ENCODE results near the gene ARFGAP2. TPM values are rescaled to one million over a fixed set of nuclear protein-coding genes. Genes with fewer than 3 reads are reported as not detected.

The ARFGAP2 gene
- total and polyA plus RNA-seq, 9 of the 15 experiments (the other 6 are each of a cell fraction or from before 2014, with no cell fraction given), result 29.1 to 140 (median 90.1) TPM

- CTCF ChIA-PET (ENCODE audit: low intra/inter-chr PET ratio), result no interaction called here
- Histone ChIP-seq H3K4me1 (replicated peaks in 1 of 2; ENCODE audit: control insufficient read depth in 2 of 2, insufficient read depth in 2 of 2, low read length in 2 of 2) (peaks cover 16 to 36% of the 10 kb centered on the region in 2 experiments), H3K36me3 (ENCODE audit: control insufficient read depth, insufficient read depth, low read length) (peaks cover 22% of the 10 kb centered on the region), H3K79me2 (ENCODE audit: control insufficient read depth, insufficient read depth, low read length) (peaks cover 21% of the 10 kb centered on the region), H3K9me3 (replicated peaks; ENCODE audit: control insufficient read depth, insufficient read depth, low read depth, low read length) (no peaks in the 10 kb centered on the region), H3K27me3 (ENCODE audit: control insufficient read depth in 2 of 2, insufficient read depth in 2 of 2, low read length in 2 of 2) (no peaks in the 10 kb centered on the region), H3K4me3 (no peak overlapping the region), H3K9ac (ENCODE audit: insufficient read depth in 1 of 2, low read depth in 2 of 2, low read length in 2 of 2) (no peak overlapping the region), H3K27ac (ENCODE audit: extremely low read depth, low read depth, low read length) (no peak overlapping the region), H3K4me2 (ENCODE audit: insufficient read depth, low read length) (no peak overlapping the region), H3K9me1 (ENCODE audit: control insufficient read depth, insufficient read depth, low read length) (peaks cover 3% of the 10 kb centered on the region), H4K20me1 (replicated peaks; ENCODE audit: control insufficient read depth, insufficient read depth, low read length) (0 out of 2 replicates have a peak, but pooled peaks cover 6% of the 10 kb centered on the region), H2AFZ (ENCODE audit: low read depth, low read length) (no peak overlapping the region)
- BruUV-seq (replicated peaks), result no TSS peak
- 79% methylated on average over 1 of the region's 1 CpG for WGBS (ENCODE audit: insufficient coverage, low coverage, missing lambda C conversion rate)
- intact Hi-C loops (cut with micrococcal nuclease) (no loop called here), in situ Hi-C loops (cut with MboI) (loop anchor here (10.0 kb wide), 1 partner anchor 165 kb away; no protein-coding TSS in a partner anchor)
- TF ChIP-seq, protein P1, sequence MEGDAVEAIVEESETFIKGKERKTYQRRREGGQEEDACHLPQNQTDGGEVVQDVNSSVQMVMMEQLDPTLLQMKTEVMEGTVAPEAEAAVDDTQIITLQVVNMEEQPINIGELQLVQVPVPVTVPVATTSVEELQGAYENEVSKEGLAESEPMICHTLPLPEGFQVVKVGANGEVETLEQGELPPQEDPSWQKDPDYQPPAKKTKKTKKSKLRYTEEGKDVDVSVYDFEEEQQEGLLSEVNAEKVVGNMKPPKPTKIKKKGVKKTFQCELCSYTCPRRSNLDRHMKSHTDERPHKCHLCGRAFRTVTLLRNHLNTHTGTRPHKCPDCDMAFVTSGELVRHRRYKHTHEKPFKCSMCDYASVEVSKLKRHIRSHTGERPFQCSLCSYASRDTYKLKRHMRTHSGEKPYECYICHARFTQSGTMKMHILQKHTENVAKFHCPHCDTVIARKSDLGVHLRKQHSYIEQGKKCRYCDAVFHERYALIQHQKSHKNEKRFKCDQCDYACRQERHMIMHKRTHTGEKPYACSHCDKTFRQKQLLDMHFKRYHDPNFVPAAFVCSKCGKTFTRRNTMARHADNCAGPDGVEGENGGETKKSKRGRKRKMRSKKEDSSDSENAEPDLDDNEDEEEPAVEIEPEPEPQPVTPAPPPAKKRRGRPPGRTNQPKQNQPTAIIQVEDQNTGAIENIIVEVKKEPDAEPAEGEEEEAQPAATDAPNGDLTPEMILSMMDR (IDR thresholded peaks at IDR 0.05 in 2 of 3, conservative IDR thresholded peaks at IDR 0.05 in 1 of 3; ENCODE audit: insufficient read depth in 2 of 3, low read depth in 1 of 3, low read length in 3 of 3), result peak; percentile 73 to 87 (median 73)
- TF ChIP-seq ZFP36 (IDR thresholded peaks at IDR 0.05; ENCODE audit: low read depth, low read length, partially characterized antibody) (peak; percentile 86), SRF (CRISPR knock-in tag; IDR thresholded peaks at IDR 0.05) (no peak), RAD21 (CRISPR knock-in tag; conservative IDR thresholded peaks at IDR 0.05 in 1 of 2, IDR thresholded peaks at IDR 0.05 in 1 of 2) (peak in 1 of 2 experiments; percentile 37; a peak in 2 of 4 replicates)
- POLR2A ChIA-PET, result interaction anchor here (0.5 to 0.7 kb wide), 3 partner anchors 23 to 237 kb away, joined by 3 read pairs; no protein-coding TSS in a partner anchor
- FAIRE-seq, result peak; percentile 90
- peak; percentile 39 for ATAC-seq
- peak; percentile 59 to 69 (median 64) for DNase-seq (ENCODE audit: extremely low read depth in 1 of 4, low spot score in 3 of 4)
Observed at GRCh38 chr11:47179655-47179991, 2.9 kb upstream of the ARFGAP2 start.
